ELR (cell line): ENCODE measurements around the gene CLIC3.
A peak's percentile ranks its signal among the peaks of the same experiment; 100 is the strongest.

Experiments used
- DNase-seq: peaks from one replicate; pipeline ENCODE4 v3.0.0-alpha.2; 2015; ENCODE audit warnings: low read depth

The CLIC3 gene

DNA sequence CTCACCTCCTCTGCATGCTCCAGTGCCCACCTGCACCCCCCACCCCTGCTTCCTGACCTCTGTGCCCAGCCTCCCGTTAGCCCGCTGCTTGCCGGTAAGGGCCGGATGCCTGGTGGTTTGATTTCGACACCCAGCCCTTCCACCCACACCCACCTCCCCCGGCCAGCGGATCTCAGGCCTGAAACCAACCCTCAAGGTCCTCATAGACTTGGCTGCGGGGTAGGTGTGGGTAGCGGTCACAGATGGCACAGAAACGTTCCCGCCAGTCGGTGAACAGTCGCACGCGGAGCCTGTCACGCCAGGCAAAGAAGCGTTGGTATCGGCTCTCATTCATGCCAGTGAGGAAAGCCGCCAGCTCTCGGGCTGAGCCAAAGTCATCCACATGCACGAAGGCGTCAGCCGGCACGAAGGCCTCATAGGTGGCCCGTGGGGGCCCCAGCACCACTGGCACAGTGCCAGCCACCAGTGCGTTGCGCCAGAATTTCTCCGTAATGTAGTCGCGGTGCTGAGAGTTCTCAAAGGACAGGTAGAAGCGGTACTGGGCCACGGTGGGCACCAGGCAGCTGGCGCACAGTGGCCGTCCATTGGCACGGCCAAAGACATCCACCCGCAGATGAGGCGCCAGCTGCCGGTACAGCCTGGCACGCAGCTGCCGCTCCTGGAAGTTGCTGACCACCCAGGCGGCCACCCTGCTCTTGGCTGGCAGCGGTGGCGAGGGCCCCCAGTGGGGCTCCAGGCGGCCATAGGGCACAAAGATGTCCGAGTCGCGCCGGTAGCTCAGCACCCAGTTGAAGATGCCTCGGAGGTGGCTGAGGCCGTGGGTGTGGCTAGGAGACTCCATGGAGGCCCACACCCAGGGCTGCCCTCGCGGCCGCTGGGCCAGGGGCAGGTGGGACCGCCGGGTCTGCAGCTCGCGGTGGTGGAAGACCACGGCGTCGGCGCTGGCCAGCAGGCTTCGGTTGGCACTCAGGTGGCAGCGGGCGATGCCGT is 34.5 kb upstream of the CLIC3 start:
- no peak for DNase-seq

GRCh38 chr9:137030006-137030405 is 33.6 kb upstream of the CLIC3 start:
- no peak for DNase-seq

- DNase-seq = peak; percentile 75
These were observed 32.9 kb upstream of the CLIC3 start for GRCh38 chr9:137029058-137029936.

DNA sequence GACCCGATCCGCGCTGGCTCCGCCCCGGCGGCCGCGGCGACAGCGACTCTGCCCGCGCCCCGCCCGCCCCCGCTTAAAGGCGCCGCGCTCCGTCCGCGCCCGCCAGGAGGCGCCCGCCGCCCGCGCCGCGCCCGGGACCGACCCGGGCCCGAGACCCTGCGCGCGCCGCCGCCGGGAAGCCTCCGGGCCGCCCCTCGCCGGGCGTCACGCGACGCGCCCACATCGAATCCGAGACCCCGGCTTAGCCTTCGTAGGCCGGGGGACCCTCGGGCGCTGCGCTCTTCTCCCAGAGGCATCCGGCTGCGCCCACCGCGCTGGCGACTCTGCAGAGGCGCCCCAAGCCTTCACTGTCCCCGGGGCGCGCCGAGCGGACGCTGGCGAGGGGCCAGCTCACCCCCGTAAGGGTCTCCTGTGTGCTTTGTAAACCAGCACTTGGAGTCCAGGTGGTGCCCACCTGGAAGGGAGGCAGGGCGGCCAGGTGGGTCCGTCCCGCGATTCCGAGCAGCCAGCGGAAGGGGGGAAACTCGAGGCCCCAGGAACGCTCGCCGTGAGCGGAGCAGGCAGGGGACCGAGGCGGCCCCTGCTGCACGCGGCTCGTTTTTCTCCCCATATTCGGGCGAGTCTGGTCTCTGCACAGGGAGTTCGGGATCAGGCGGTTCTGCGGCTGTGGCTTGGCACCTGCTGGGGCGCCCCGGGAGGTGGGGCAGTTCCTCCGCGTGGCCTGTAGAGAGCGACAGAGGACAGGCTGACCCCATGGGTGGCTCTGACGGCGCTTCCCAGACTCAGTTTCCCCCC is 32.1 kb upstream of the CLIC3 start:
- DNase-seq = peak; percentile 57

- peak; percentile 57 for DNase-seq
These were observed 31.2 kb upstream of the CLIC3 start, which contains the start of gene ABCA2 for GRCh38 chr9:137027369-137028262. TSS of gene ABCA2 (minus strand) at chr9:137028237. CDS start at chr9:137028140, 97 bp downstream.

DNA sequence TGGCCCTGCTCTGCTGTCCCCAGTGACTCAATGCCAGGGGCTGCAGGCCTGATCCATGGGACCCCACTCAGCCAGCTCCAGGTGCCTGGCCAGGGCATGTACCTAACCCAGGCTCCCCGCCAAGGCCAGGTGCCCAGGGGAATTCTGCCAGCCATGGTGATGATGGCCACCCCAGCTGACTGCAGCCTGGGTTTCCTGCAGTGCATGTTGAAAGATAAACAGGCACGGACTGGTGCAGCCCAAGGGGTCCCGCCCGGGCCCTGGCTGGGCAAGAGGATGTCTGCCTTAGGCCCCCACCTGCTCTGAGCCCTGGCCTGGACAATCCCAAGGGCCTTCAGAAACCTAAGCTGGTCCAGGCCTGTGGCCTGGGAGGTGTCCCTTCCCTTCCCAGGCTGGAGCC is 30.5 kb upstream of the CLIC3 start:
- no peak for DNase-seq

GRCh38 chr9:137026384-137026783 is 30.0 kb upstream of the CLIC3 start:
- DNase-seq = no peak

GRCh38 chr9:137025517-137025966 is 29.2 kb upstream of the CLIC3 start:
- no peak for DNase-seq

DNA sequence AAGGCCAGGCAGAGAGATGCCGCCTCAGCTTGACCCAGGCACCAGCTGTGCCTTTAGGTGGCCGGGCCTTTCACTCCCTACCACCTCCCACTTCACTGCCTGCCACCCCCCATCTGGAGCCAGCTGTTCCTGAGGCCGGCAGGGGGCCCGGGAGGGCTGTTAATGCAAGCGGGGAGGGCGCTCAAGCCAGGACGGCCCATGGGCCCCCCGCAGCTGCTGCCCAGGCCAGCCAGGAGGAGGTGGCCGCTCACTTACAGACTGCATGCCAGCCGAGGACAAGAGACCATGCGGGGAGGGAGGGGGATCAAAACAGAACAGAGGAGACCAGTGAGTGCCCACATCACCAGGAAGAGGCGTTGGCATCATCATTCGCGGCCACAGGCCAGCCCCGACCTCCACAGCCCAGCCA is 27.2 kb upstream of the CLIC3 start:
- no peak for DNase-seq

GRCh38 chr9:137023157-137023556 is 26.8 kb upstream of the CLIC3 start:
- no peak for DNase-seq

- DNase-seq = no peak
These were observed 26.3 kb upstream of the CLIC3 start for GRCh38 chr9:137022662-137023008.

GRCh38 chr9:137021979-137022661 is 25.8 kb upstream of the CLIC3 start:
- peak; percentile 92 for DNase-seq

DNA sequence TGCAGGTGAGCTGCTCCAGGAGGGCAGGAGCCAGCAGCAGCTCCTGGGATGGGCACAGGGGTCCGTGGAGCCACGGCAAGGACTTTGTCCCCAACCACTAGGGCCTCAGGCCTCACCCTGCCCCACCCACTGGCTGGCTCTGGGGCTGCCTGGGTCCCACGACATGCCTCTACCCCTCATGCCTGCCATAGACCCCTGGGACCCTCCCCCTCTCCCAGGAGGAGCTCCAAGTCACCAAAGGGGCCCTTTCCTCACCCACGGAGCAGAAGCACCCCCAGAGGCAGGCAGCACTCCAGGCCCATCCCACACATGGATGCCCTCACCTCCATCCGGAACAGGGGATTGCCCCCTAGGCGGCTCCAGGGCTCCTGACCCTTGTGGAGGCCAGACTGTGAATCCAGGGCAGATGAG is 25.2 kb upstream of the CLIC3 start:
- no peak for DNase-seq

DNA sequence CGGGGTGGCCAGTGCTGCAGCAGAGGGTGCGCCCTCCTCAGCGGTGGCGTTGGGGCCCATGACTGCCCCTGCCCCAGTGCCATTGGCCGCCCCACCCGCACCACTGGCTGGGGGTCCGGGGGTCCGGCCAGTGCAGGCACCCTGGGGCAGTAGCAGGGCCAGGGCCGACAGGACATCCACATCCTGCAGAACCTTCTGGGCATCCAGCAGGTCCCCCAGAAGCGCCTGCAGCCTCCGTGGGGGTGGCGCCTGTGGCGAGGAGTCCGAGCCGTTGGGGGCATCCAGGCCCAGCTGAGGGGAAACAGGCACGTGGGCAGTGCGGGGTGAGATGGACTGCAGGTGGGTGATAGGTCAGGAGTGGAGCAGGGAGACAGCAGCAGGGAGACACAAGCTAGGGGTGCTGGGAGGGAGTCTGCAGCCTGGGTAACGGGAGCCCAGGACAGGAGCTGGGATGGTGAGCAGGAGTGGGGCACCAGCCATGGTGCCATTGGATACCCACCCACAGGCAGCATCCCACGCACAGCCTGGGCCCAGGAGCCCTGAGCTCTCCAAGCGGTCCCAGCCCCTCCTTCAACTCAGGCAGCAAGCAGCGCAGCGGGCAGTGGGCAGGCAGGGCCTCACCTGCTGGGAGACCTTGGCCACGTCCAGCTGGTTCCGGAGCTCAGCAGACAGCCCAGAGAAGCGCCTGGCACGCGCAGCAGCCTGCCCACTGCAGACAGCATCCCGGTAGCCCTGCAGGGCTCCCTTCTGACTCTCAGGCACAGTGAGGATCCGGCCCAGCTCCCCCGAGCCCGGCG is 24.6 kb upstream of the CLIC3 start:
- DNase-seq = no peak

DNA sequence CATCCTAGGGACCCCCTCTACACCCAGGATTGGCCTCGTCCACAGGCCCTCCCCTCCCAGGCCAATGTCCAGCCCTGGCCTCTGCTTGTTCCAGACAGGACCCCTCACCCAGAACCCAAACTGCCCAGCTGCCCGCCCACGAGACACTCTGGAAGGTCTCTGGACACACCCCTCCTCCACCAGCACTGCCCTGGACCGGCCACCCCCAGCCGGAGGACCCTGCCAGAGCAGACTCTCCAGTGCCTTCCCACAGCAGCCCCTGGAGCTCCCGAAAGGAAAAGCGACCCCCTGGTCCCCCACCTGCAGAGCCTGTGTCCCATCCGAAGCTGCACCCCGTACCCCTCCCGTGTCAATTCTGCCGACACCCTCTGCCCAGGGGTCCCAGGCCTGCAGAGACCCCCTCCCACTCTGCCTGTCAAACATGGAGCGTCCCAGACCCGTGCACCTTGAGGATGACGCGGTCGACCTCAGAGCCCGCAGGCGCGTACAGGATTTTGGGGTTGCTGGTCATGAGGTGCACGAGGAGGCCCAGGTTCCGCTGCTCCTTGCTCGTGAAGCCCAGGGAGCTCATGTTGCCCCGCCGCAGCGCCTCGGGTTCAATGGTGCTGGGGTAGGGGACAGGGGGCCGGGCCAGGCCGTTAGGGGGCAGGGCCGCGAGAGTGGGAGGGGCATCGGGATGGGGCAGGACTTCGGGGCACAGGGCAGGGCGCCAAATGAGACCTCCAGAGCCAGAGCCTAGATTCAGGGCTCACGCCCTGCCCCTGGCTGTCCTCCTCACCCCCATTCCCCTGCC is 23.7 kb upstream of the CLIC3 start:
- DNase-seq = no peak

GRCh38 chr9:137018761-137019559 is 22.6 kb upstream of the CLIC3 start:
- DNase-seq = no peak

- DNase-seq = no peak
These were observed 21.6 kb upstream of the CLIC3 start for GRCh38 chr9:137017791-137018497.
